ENCODE results near the gene ZNG1C.
A peak's percentile ranks its signal among the peaks of the same experiment; 100 is the strongest.
"Not testable (repeated sequence)": the region's sequence is repeated elsewhere in the genome, so short reads cannot be mapped to it uniquely, and the experiment has no call there.

The ZNG1C gene

GRCh38 chr9:68329106-68329505 lies 87.3 kb downstream of the ZNG1C start:
- H3K4me1 ChIP-seq; H3K4me3 ChIP-seq; H3K9me3 ChIP-seq; H3K36me3 ChIP-seq; H3K27me3 ChIP-seq; H3K27ac ChIP-seq; intact Hi-C loops (cut with DNase I; ENCODE audit: low total_unique reads); DNase-seq: not testable (repeated sequence)

DNA sequence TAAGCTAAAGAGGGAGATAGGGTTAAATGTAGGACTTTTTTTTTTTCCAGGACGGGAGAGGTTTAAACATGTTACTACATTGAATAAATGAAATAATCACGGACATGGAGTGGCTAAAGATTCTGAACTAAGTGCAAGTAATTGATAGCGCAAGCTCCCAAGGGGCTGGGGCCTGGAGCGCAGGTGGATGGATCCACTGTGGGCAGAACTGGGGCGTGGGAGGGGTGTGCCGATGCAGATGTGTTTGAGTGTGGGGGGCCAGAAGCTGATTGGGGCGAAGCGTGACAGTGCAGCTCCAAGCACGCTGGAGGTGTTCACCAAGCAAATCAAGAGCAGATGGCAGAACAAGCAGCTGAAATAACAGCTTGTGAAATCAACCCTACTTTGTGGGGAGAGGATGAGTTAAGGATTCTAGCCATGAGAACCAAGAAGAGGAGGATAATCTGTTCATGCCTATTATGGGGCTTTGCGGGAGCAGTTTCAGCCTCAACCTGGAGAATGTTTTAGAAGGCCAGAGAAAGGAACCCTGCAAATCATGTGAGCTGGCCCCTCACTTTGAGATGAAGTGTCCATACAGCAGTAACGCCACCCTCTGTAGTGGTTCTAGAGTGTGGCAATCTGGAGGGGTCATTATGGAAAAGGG lies 88.9 kb downstream of the ZNG1C start:
- H3K36me3 ChIP-seq; H3K9me3 ChIP-seq; H3K27ac ChIP-seq; H3K27me3 ChIP-seq; intact Hi-C loops (cut with DNase I; ENCODE audit: low total_unique reads); DNase-seq; H3K4me3 ChIP-seq; H3K4me1 ChIP-seq: not testable (repeated sequence)

DNA sequence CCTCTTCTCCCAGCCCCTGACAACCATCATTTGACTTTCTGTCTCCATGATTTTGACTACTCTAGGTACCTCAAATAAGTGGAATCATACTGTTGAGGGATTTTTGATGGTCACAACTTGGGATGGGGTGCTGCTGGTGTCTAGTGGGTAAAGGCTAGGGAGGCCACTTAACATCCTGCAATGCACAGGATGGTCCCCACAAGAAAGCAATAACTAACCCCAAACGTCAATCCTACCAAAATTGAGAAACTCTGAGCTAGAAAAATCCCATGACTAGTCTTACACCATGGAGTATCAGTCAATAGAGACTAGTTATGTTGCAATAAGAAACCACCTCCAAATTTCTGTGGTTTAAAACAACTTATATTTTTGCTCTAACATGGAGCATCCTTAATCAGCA lies 90.3 kb downstream of the ZNG1C start:
- H3K4me3 ChIP-seq; intact Hi-C loops (cut with DNase I; ENCODE audit: low total_unique reads); DNase-seq; H3K9me3 ChIP-seq; H3K36me3 ChIP-seq; H3K27ac ChIP-seq; H3K4me1 ChIP-seq; H3K27me3 ChIP-seq: not testable (repeated sequence)

- intact Hi-C loops (cut with DNase I; ENCODE audit: low total_unique reads); DNase-seq: not testable (repeated sequence)
Measured at GRCh38 chr9:68335935-68336334, 94.2 kb downstream of the ZNG1C start.

DNA sequence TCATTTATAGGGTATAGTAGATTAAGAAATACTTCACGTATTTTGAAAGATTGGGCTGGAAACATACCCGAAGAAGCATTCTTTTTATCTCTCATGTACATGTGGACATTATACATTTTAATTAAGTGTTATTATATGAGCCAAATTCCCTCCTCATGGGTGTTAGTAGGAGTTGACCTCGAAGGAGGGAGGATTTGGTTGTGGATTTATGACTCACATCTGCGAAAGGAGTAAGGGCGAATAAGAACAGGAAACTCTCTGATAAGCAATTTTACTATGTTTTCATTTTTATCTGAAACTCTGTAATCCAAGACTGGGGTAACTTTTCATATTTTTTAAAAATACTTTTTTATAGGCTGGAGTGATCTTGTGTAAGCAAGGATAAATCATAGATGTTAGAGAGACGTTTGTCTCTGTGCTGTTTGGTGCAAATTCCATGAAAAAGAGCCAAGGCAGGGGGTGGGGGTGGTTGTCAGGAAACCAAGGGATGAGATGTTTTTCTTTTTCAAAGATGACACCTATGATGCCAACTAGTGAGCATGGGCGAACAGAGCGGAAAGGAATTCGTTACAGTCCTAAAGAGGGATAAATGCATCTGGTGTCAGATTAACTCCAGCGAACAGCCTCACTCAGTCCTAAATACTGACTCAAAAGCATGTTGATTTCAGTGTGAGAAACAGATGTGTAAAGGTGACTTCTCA lies 95.0 kb downstream of the ZNG1C start:
- H3K9me3 ChIP-seq; H3K4me1 ChIP-seq; H3K27me3 ChIP-seq; H3K36me3 ChIP-seq; H3K27ac ChIP-seq; intact Hi-C loops (cut with DNase I; ENCODE audit: low total_unique reads); DNase-seq; H3K4me3 ChIP-seq: not testable (repeated sequence)

More at GRCh38 chr9:68335935-68336334, 94.2 kb downstream of the ZNG1C start:
- not testable (repeated sequence) for H3K36me3 ChIP-seq, H3K4me3 ChIP-seq, H3K9me3 ChIP-seq, H3K4me1 ChIP-seq, H3K27me3 ChIP-seq, H3K27ac ChIP-seq

DNA sequence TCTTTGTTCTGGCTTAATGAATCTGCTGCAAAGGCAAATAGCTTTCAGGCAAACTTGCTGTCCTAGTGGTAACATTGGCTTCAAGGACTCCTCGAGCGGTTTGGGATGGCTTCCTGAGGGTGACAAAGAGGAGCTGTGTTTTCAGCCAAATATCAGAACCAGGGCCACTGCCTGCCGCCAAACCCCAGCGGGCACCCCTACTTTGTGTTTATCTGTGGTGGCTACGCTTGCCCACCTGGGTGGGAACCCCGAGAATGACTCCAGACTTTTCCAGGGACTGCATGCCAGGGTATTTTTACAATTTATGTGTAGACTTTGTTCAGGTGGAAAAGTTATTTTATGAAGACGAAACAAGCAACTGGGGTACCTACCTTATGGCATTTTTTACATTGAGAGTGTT lies 96.2 kb downstream of the ZNG1C start:
- H3K27ac ChIP-seq; H3K4me1 ChIP-seq; H3K4me3 ChIP-seq; intact Hi-C loops (cut with DNase I; ENCODE audit: low total_unique reads); H3K27me3 ChIP-seq; H3K36me3 ChIP-seq; DNase-seq; H3K9me3 ChIP-seq: not testable (repeated sequence)

DNA sequence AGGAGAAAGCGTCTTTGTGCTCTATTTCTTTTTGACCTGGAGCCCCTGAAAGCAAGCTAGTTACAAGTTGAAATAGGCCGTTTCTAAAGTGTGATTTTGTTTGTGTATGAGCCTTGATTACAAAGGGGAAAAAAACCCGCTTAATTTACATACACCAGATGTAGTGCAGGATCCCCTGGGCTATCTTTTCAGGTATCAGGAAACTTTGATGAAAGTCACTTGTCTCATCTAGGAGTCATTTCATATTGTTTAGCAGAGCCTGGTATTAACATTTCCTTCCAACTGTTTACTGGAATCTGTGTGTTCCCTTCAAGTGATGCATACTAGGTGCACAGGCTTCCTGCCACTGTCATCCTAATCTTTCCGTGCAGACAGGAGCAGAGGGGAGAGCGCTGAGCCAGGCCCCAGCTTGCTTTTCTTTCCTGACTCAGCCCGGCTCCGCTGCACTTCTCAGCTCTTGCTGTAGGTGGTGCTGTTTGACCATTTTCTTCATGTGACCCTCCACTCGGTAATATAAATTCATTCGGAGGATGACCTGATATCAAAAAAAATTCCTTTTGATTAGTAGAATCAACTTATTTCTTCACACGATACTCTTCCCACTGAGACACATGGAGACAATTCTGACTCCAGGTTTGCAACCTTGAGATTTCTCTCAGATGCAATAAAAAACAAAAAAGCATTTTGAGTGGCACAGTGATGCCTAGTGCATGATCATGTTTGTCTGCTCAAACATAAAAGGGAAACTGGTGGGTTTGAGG lies 100.7 kb downstream of the ZNG1C start:
- H3K27me3 ChIP-seq; DNase-seq; H3K36me3 ChIP-seq; H3K4me3 ChIP-seq; H3K4me1 ChIP-seq; H3K9me3 ChIP-seq; intact Hi-C loops (cut with DNase I; ENCODE audit: low total_unique reads); H3K27ac ChIP-seq: not testable (repeated sequence)
- peak in 1 of 2 experiments; percentile 12 for TF ChIP-seq CTCF (IDR thresholded peaks at IDR 0.05)

DNA sequence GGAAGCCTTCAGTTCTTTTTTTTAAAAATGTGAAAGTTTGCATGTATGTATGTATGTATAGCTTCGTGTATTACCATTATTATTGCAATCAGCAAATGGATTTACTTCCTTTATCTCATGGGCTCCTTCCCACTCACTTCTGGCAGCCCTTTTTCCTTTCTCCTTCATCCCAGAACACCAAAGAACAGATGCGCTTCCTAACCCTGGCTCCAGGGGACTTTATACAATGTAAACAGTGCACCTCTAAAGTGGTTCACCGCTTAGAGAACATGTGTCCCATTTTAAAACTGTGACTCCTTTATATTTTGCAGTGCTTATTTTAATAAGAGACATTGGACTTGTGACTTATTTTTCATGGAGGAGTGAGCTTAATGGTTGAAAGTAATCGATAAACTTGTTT lies 101.5 kb downstream of the ZNG1C start:
- H3K27me3 ChIP-seq; intact Hi-C loops (cut with DNase I; ENCODE audit: low total_unique reads); H3K27ac ChIP-seq; H3K36me3 ChIP-seq; H3K4me3 ChIP-seq; H3K4me1 ChIP-seq; DNase-seq; H3K9me3 ChIP-seq: not testable (repeated sequence)

DNA sequence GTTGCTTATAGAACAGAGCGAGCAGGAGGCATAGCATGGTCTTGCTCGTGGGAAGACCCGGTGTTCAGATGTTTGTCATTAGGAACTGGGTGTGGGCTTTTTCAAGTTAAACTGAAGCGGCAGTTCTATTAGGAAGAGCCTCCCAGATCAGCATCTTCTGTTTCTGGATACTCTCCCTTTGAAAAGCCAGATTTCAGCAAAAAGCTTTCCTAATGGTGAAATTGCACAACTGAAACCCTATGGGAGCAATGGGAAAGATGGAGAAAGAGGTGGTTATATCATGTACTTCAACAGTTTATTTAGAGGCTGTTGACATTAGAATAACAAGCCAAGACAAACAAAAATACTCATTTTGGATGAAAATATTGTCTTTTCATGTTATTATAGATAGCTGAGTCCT lies 102.2 kb downstream of the ZNG1C start:
- intact Hi-C loops (cut with DNase I; ENCODE audit: low total_unique reads) = not testable (repeated sequence)

More for the DNA sequence above, 102.2 kb downstream of the ZNG1C start:
- H3K9me3 ChIP-seq, H3K4me3 ChIP-seq, H3K27ac ChIP-seq, H3K4me1 ChIP-seq, DNase-seq, H3K36me3 ChIP-seq, H3K27me3 ChIP-seq: not testable (repeated sequence)
